ENCODE results near the gene CRHBP. TPM values are rescaled to one million over a fixed set of nuclear protein-coding genes. Genes with fewer than 3 reads are reported as not detected.
"Not testable (repeated sequence)": the region's sequence is repeated elsewhere in the genome, so short reads cannot be mapped to it uniquely, and the experiment has no call there.

Gene CRHBP
- total and polyA plus RNA-seq, 2 donors (not counting 3 experiments of a cell fraction or from before 2014, with no cell fraction given): 0.08 to 0.51 TPM

DNA sequence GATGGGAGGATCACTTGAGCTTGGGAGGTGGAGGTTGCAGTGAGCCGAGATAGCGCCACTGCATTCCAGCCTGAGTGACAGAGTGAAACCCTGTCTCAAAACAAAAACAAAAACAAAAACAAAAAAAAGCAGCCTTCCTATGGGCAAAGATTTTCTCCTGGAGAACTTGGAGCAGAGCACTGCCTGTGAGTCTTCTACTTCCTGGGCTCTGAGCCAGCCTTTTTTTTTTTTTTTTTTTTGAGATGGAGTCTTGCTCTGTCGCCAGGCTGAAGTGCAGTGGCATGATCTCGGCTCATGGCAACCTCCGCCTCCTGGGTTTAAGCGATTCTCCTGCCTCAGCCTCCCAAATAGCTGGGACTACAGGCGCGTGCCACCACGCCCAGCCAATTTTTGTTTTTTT lies 40.6 kb downstream of the CRHBP start:
- FAIRE-seq; dilution Hi-C loops (cut with MboI; ENCODE audit: extremely low pct_ligation_motif_present, low sequenced_read_pairs); intact Hi-C loops (cut with micrococcal nuclease): not testable (repeated sequence)

DNA sequence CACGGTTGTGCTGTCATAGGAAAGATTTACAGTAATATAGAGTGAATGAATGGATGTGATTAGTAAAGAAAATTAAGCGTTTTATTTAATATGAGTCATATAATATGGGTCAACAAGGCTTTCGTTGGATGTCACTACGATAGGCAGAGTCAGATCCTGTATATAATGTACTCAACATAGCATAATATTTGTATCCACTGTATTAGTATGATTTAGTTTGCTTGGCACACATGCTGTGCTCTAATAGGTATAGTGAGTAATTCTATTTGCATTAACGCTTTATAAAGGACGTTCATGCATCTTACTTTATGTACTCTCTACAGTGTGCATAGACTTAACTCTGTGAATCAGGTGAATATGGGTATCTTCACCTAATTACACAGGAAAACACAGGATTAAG lies 41.5 kb downstream of the CRHBP start:
- H3K9me1 ChIP-seq (replicated peaks; ENCODE audit: control insufficient read depth, extremely low read depth, insufficient read depth, low read length): no peaks in the 10 kb centered on the region
- H3K27ac ChIP-seq (ENCODE audit: insufficient read depth, low read depth, low read length): no peak overlapping the region
- TF ChIP-seq FOS (IDR thresholded peaks at IDR 0.05; ENCODE audit: borderline replicate concordance, insufficient read depth, low read length): no peak
- TF ChIP-seq MYC (IDR thresholded peaks at IDR 0.05; ENCODE audit: low read depth, low read length): no peak
- TF ChIP-seq JUN (IDR thresholded peaks at IDR 0.05; ENCODE audit: borderline replicate concordance, insufficient read depth, insufficient read length, low read depth): no peak
- no peak for TF ChIP-seq POLR2AphosphoS5 (IDR thresholded peaks at IDR 0.05; ENCODE audit: insufficient read depth, low read depth, low read length)
- TF ChIP-seq POLR2A (IDR thresholded peaks at IDR 0.05; ENCODE audit: low read depth, low read length): no peak
- no peak for TF ChIP-seq EZH2 (IDR thresholded peaks at IDR 0.05; ENCODE audit: borderline replicate concordance, low read depth, low read length, severe bottlenecking)
- TF ChIP-seq, protein P1, sequence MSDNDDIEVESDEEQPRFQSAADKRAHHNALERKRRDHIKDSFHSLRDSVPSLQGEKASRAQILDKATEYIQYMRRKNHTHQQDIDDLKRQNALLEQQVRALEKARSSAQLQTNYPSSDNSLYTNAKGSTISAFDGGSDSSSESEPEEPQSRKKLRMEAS (IDR thresholded peaks at IDR 0.05; ENCODE audit: insufficient read depth, insufficient read length): no peak
- no peak for TF ChIP-seq GATA2 (IDR thresholded peaks at IDR 0.05; ENCODE audit: insufficient read depth, insufficient read length, low read depth, low read length)
- TF ChIP-seq, protein P2, sequence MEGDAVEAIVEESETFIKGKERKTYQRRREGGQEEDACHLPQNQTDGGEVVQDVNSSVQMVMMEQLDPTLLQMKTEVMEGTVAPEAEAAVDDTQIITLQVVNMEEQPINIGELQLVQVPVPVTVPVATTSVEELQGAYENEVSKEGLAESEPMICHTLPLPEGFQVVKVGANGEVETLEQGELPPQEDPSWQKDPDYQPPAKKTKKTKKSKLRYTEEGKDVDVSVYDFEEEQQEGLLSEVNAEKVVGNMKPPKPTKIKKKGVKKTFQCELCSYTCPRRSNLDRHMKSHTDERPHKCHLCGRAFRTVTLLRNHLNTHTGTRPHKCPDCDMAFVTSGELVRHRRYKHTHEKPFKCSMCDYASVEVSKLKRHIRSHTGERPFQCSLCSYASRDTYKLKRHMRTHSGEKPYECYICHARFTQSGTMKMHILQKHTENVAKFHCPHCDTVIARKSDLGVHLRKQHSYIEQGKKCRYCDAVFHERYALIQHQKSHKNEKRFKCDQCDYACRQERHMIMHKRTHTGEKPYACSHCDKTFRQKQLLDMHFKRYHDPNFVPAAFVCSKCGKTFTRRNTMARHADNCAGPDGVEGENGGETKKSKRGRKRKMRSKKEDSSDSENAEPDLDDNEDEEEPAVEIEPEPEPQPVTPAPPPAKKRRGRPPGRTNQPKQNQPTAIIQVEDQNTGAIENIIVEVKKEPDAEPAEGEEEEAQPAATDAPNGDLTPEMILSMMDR (IDR thresholded peaks at IDR 0.05; ENCODE audit: extremely low read depth in 1 of 2, insufficient read depth in 1 of 2, low read depth in 1 of 2, low read length in 2 of 2): no peak
- FAIRE-seq (no peak), DNase-seq (ENCODE audit: low read depth, low spot score) (no peak)
- no peaks in the 10 kb centered on the region for H3K79me2 ChIP-seq (ENCODE audit: control insufficient read depth, insufficient read depth, low read length)
- no peaks in the 10 kb centered on the region for H3K36me3 ChIP-seq (ENCODE audit: control insufficient read depth in 2 of 2, extremely low read depth in 1 of 2, insufficient read depth in 2 of 2, low read length in 2 of 2)
- peaks cover 2% of the 10 kb centered on the region for H4K20me1 ChIP-seq (replicated peaks; ENCODE audit: control insufficient read depth, extremely low read depth, insufficient read depth, low read length)
- intact Hi-C loops (cut with micrococcal nuclease) (no loop called here), dilution Hi-C loops (cut with MboI; ENCODE audit: extremely low pct_ligation_motif_present, low sequenced_read_pairs) (no loop called here)
- no TSS peak for BruUV-seq (replicated peaks)
- ChIA-PET CTCF (interaction anchor here (1.2 kb wide), 1 partner anchor 44 kb away, joined by 4 read pairs; no protein-coding TSS in a partner anchor), POLR2A (no interaction called here)
- H3K4me1 ChIP-seq (ENCODE audit: control insufficient read depth, extremely low read depth, insufficient read depth, low read length): no peaks in the 10 kb centered on the region
- no peaks in the 10 kb centered on the region for H3K9me3 ChIP-seq (replicated peaks; ENCODE audit: control insufficient read depth, insufficient read depth, low read length)
- H3K9ac ChIP-seq (replicated peaks; ENCODE audit: extremely low read depth, insufficient read depth, low read length): no peak overlapping the region
- no peak overlapping the region for H3K4me3 ChIP-seq (replicated peaks in 1 of 3; ENCODE audit: insufficient read depth in 1 of 3, low read depth in 1 of 3, low read length in 3 of 3)
- no peaks in the 10 kb centered on the region for H3K27me3 ChIP-seq (ENCODE audit: control insufficient read depth in 2 of 2, insufficient read depth in 2 of 2, low read length in 2 of 2)
- no peak overlapping the region for H3K4me2 ChIP-seq (ENCODE audit: insufficient read depth, low read length)
- no peak overlapping the region for H2AFZ ChIP-seq (ENCODE audit: low read depth, low read length)

More for the DNA sequence above, 40.6 kb downstream of the CRHBP start:
- H2AFZ ChIP-seq (ENCODE audit: low read depth, low read length); H3K36me3 ChIP-seq (ENCODE audit: control insufficient read depth in 2 of 2, extremely low read depth in 1 of 2, insufficient read depth in 2 of 2, low read length in 2 of 2); BruUV-seq (replicated peaks); H4K20me1 ChIP-seq (replicated peaks; ENCODE audit: control insufficient read depth, extremely low read depth, insufficient read depth, low read length); H3K27me3 ChIP-seq (ENCODE audit: control insufficient read depth in 2 of 2, insufficient read depth in 2 of 2, low read length in 2 of 2); H3K9me3 ChIP-seq (replicated peaks; ENCODE audit: control insufficient read depth, insufficient read depth, low read length); H3K9me1 ChIP-seq (replicated peaks; ENCODE audit: control insufficient read depth, extremely low read depth, insufficient read depth, low read length); H3K4me1 ChIP-seq (ENCODE audit: control insufficient read depth, extremely low read depth, insufficient read depth, low read length); DNase-seq (ENCODE audit: low read depth, low spot score); H3K27ac ChIP-seq (ENCODE audit: insufficient read depth, low read depth, low read length); H3K9ac ChIP-seq (replicated peaks; ENCODE audit: extremely low read depth, insufficient read depth, low read length); H3K4me3 ChIP-seq (replicated peaks in 1 of 3; ENCODE audit: insufficient read depth in 1 of 3, low read depth in 1 of 3, low read length in 3 of 3); POLR2A ChIA-PET; H3K4me2 ChIP-seq (ENCODE audit: insufficient read depth, low read length); H3K79me2 ChIP-seq (ENCODE audit: control insufficient read depth, insufficient read depth, low read length): not testable (repeated sequence)
- CTCF ChIA-PET: interaction anchor here (1.2 kb wide), 1 partner anchor 43 kb away, joined by 4 read pairs; no protein-coding TSS in a partner anchor

- H3K27ac ChIP-seq (ENCODE audit: insufficient read depth, low read depth, low read length); H4K20me1 ChIP-seq (replicated peaks; ENCODE audit: control insufficient read depth, extremely low read depth, insufficient read depth, low read length); H3K4me1 ChIP-seq (ENCODE audit: control insufficient read depth, extremely low read depth, insufficient read depth, low read length); H2AFZ ChIP-seq (ENCODE audit: low read depth, low read length); H3K4me3 ChIP-seq (replicated peaks in 1 of 3; ENCODE audit: insufficient read depth in 1 of 3, low read depth in 1 of 3, low read length in 3 of 3); DNase-seq (ENCODE audit: low read depth, low spot score); H3K79me2 ChIP-seq (ENCODE audit: control insufficient read depth, insufficient read depth, low read length); H3K36me3 ChIP-seq (ENCODE audit: control insufficient read depth in 2 of 2, extremely low read depth in 1 of 2, insufficient read depth in 2 of 2, low read length in 2 of 2); dilution Hi-C loops (cut with MboI; ENCODE audit: extremely low pct_ligation_motif_present, low sequenced_read_pairs); H3K27me3 ChIP-seq (ENCODE audit: control insufficient read depth in 2 of 2, insufficient read depth in 2 of 2, low read length in 2 of 2); H3K9ac ChIP-seq (replicated peaks; ENCODE audit: extremely low read depth, insufficient read depth, low read length); H3K4me2 ChIP-seq (ENCODE audit: insufficient read depth, low read length); H3K9me3 ChIP-seq (replicated peaks; ENCODE audit: control insufficient read depth, insufficient read depth, low read length); H3K9me1 ChIP-seq (replicated peaks; ENCODE audit: control insufficient read depth, extremely low read depth, insufficient read depth, low read length); CTCF ChIA-PET; POLR2A ChIA-PET; BruUV-seq (replicated peaks); intact Hi-C loops (cut with micrococcal nuclease); FAIRE-seq: not testable (repeated sequence)
These were observed 45.4 kb downstream of the CRHBP start for GRCh38 chr5:76998251-76998650.
